GM10248 (cell line): Measurements from ENCODE around the gene CD28.

Experiments used
- CTCF ChIA-PET: fragments of 300-600 bp; sonication (Branson Sonifier 250); formaldehyde crosslinking; extraction: SDS; loops from one replicate; lab custom pipeline; 2021; ENCODE audit warnings: antibody characterized with exemption; lab: Yijun Ruan, JAX
- POLR2A ChIA-PET: fragments of 350-650 bp; sonication (Branson Sonifier 250); formaldehyde crosslinking; extraction: SDS; loops from one replicate; lab custom pipeline; 2020; ENCODE audit warnings: antibody characterized with exemption; lab: Yijun Ruan, JAX
- DNase-seq: peaks from one replicate; pipeline ENCODE4 v3.0.0; 2012; ENCODE audit errors: extremely low spot score
- CTCF ChIP-seq: IDR thresholded peaks from 2 replicates; pipeline ENCODE4 v1.5.1; 2012; ENCODE audit warnings: mild to moderate bottlenecking, low read depth; ENCODE audit errors: extremely low read depth, missing control alignments, control extremely low read depth

CD28 gene

GRCh38 chr2:203709416-203710040, 3.1 kb downstream of the CD28 start:
- POLR2A ChIA-PET = no interaction called here
- TF ChIP-seq CTCF = no peak
- CTCF ChIA-PET = no interaction called here
- DNase-seq = no peak

- no peak for DNase-seq
- ChIA-PET POLR2A (no interaction called here), CTCF (no interaction called here)
- no peak for TF ChIP-seq CTCF
Measured at GRCh38 chr2:203710226-203710625, 3.8 kb downstream of the CD28 start.

GRCh38 chr2:203710952-203711351, 4.5 kb downstream of the CD28 start:
- POLR2A ChIA-PET = no interaction called here
- CTCF ChIA-PET = no interaction called here
- TF ChIP-seq CTCF = no peak
- no peak for DNase-seq

DNA sequence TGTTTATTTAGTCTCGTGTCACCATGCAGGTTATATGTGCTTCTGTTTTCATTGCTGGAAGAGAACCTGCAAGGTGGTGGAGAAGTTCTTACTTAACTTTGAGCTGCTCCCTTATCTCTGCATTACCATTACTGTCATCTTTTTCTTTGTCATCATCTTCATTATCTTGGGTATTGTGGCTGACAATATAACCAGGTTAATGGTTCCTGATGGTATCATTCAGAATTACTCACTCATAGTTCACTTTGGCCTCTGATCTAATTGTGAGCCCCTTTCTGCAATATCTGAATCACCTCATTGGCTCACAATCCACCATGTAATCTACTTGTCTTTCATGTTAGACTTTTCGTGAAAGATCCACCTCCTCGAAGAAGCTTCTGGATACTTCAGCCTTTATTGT, 5.0 kb downstream of the CD28 start:
- no peak for TF ChIP-seq CTCF
- DNase-seq = no peak
- ChIA-PET POLR2A (no interaction called here), CTCF (no interaction called here)

DNA sequence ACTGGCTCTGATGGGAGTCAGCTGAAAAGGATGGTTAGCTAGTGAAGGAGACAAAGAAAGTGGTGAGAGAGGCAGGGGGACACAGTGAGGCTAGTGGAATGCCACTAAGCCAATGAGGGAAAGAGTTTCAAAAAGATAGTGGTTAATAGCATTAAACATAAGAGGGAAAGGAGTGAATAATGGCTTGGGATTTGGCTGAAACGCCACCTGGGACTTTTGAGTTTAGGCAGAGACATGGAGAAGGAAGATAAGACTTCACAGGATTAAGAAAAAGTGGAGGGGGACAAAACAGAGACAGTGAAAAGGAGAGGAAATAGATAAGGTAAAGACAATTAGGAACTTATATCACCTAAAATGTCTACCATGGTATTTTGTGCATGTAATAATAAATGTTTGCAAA, 6.9 kb downstream of the CD28 start:
- POLR2A ChIA-PET = no interaction called here
- DNase-seq = no peak
- CTCF ChIA-PET = interaction anchor here (1.3 to 1.5 kb wide), 2 partner anchors 12 to 17 kb away, joined by 3 read pairs; no protein-coding TSS in a partner anchor
- no peak for TF ChIP-seq CTCF

DNA sequence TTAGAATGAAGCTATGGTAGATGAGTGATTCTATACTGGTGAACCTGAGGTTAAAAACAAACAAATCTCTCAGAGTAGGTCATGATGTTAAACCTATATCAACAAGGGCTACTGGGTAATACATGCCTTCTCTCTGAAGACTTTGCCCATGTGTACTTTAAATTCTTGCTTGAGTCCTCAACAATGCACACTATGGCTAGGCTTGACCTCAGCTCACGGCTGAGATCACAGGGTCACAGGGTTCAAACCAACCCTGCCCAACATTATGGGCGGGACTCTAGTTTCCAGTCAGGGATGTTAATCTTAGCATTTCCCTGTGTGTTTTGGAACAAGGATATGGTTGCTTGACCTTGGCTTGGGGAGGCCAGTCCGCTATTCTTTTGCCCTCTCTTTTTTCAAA, 7.7 kb downstream of the CD28 start:
- DNase-seq = no peak
- no peak for TF ChIP-seq CTCF
- CTCF ChIA-PET = interaction anchor here (1.3 kb wide), 2 partner anchors 13 to 30 kb away, joined by 3 read pairs; no protein-coding TSS in a partner anchor
- POLR2A ChIA-PET = no interaction called here
